Middle frontal gyrus (tissue), 1 donor: ENCODE measurements around the gene RNH1.

Experiments used
- DNase-seq: peaks from one replicate; pipeline ENCODE4 v3.0.0-alpha.2; 2015; ENCODE audit warnings: low spot score; ENCODE audit errors: extremely low spot score

The RNH1 gene

GRCh38 chr11:459511-460220 is 47.4 kb downstream of the RNH1 start:
- DNase-seq = no peak

GRCh38 chr11:457111-457760 is 49.8 kb downstream of the RNH1 start:
- DNase-seq = no peak

DNA sequence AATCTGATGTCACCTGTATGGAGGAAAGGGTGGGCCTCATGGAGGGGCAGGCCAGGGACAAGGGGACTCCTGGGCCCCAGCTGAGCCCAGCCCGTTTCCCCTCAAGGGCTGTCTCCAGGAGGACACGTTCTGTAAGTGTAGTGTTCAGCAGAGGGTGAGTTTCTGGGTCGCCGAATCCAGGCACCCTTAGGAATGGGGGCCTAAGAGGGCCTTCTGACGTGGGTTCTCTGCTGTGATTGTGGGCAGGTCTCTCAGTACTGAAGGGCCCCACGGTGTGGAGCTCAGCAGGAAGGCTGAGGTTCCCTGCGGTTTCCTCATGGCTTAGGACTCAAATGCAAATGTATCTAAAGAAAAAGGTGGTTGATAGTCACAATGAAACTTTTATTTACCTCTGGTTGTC is 50.5 kb downstream of the RNH1 start:
- no peak for DNase-seq

DNA sequence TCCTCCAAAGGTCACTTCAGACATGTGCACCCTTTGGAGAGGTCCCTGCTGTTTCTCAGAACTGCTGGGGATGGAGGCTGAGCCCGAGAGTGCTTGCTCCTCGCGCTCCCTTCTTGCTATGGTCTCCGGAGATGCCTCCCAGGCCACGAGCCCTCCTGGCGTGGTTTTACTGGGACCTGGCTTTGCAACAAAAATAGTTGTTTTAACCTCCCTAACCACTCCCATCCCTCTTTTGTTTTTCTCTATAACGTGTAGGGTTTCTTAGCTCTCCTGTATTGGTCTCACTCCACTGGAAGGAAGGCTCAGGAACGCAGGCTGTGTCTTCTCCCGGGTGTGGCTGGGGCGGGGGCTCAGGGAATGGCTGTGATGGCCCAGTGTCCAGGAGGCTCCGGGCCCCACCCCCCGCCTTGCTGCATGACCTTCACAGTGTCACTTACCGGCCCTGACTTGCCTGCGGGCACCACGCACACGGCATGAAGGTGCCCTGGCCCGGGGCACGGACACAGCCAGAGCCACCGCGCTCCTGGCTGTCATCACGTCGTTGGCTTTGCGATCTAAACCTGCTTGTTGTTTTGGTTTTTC is 51.4 kb downstream of the RNH1 start:
- no peak for DNase-seq

DNA sequence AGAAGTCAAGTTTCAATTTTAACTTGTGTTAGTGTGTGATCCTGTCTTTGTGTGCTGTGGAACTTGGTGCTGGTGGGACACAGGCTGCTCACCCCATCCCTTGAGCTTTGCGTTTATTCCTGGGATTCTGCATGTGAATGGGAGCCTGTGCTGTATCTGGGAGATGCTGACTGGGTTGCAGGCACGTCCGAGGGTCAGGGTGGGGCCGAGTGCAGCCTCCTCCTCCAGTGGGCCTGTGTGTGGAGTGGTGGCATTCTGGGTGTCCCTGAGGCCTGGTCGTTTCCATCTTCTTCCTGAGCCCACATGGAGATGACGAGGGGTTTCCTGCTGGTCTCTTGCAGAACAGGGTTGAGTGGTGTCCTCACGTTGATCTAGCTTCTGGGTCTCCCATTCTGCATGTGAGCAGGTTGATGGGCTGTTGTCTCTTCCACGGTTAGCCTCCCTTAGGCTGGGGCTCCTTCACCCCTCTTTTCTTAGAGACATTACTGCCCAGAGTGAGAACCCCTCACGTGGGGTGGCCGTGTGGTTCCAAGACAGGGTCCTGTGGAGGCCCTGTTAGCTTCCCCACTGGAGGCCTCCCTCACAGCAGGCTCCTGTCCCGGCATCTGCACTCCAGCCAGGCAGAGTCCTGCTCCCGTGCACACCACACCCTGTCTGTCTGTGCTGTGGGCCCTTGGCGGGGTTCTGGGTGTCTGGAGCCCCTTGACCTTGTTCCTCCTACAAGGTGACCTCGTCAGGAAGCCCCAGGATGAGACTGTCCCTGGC is 52.1 kb downstream of the RNH1 start:
- no peak for DNase-seq

- no peak for DNase-seq
These were observed 53.0 kb downstream of the RNH1 start for GRCh38 chr11:454043-454442.

DNA sequence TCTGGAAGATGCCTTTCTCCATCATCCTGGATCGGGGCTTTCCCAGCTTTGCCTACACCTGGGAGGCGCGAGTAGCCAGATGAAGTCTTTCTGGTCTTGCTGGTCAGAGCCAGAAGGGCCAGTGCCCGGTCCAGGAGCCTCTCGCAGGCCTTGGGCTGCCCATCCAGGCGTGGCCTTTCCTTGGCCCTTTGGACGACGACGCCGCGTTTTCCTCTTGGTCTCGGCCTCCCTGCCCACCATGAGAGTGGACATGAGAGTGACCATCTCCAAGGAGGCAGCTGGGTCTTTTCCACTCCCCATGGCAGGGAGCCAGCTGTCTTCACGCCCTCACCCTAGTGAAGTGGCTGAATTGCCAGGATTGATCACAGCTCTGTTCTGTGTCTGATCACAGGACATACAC is 53.5 kb downstream of the RNH1 start:
- no peak for DNase-seq

GRCh38 chr11:452916-453527 is 54.0 kb downstream of the RNH1 start:
- no peak for DNase-seq

GRCh38 chr11:452203-452744 is 54.8 kb downstream of the RNH1 start:
- no peak for DNase-seq

DNA sequence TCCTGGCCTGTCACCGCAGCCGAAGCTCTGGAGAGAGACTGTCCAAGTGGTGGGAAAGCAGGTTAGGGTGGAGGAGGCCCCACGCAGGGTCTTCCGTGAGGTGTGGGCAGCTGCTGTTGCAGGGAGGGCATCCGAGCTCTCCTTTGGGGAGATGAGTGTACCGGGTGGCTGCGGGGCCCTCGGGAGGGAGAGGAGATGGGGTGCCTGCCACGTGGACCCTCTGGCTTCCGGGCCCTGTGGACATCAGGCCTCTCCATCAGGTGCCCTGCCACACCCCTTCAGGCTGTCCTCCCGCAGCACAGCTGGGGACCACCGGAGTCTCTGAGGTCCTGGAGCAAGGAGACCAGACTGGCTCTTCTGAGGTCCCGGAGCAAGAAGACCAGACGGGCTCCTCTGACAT is 55.3 kb downstream of the RNH1 start:
- DNase-seq = no peak

GRCh38 chr11:450809-451451 is 56.1 kb downstream of the RNH1 start:
- DNase-seq = no peak

DNA sequence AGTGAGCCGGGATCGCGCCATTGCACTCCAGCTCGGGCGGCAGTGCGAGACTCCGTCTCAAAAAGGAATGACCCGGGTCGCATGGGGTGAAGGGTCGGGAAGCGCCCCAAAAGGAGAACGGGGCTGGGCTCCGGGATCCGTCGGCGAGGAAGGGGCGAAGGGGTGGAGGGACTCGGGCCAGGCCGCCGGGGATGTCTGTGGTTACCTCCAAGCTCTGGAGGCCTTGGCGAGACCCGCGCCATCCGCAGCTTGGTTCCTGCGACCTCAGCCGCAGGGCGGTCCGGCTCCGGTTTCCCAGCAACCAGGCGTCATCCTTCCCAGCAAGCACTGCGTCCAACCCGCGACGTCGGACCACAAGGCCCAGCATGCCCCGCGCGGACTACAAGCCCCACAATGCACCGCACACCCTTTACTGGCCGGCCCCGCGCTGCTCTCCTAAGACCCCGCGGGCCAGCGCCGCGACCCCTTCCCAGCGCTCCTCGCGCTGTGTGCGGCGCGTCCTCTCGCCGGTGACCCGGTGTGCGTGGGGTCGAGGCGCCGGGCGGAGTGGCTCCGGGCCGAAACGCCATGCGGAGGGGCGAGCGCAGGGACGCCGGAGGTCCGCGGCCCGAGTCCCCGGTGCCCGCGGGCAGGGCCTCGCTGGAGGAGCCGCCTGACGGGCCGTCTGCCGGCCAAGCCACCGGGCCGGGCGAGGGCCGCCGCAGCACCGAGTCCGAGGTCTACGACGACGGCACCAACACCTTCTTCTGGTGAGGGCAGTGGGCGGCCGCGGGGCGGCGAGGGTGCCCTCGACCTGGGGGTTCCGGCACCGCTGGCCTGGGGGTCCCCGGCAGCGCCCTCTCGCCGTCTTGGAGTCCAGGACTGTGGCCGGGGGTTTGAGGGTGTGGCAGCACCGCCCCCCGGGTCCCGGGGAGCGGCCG is 56.9 kb downstream of the RNH1 start, which contains the start of gene PTDSS2:
PTDSS2 (plus strand) TSS at position 391 of the 920 bp plus-strand sequence; CDS start at position 568, 177 bp downstream.
- DNase-seq = peak; percentile 91

GRCh38 chr11:447923-448731 is 58.9 kb downstream of the RNH1 start:
- peak; percentile 75 for DNase-seq

DNA sequence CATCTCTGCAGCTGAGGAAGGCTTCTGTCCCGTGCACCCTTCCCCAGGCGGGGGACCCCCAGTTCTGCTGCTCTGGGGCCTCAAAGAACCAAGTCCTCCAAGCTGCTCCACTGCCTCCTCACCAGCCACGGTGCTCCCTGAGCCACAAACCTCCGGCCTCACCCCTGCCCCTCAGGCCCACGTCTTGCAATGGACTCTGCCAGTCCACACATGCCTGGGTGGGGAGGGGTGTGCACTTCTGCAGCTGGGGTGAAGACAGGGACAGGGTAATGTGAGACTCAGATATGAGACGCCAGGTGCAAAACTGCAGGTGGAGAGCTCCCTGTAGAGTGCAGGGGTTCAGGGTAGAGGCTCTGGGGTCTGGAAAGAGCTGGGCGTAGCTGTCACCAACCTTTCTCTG is 60.2 kb downstream of the RNH1 start:
- DNase-seq = no peak

DNA sequence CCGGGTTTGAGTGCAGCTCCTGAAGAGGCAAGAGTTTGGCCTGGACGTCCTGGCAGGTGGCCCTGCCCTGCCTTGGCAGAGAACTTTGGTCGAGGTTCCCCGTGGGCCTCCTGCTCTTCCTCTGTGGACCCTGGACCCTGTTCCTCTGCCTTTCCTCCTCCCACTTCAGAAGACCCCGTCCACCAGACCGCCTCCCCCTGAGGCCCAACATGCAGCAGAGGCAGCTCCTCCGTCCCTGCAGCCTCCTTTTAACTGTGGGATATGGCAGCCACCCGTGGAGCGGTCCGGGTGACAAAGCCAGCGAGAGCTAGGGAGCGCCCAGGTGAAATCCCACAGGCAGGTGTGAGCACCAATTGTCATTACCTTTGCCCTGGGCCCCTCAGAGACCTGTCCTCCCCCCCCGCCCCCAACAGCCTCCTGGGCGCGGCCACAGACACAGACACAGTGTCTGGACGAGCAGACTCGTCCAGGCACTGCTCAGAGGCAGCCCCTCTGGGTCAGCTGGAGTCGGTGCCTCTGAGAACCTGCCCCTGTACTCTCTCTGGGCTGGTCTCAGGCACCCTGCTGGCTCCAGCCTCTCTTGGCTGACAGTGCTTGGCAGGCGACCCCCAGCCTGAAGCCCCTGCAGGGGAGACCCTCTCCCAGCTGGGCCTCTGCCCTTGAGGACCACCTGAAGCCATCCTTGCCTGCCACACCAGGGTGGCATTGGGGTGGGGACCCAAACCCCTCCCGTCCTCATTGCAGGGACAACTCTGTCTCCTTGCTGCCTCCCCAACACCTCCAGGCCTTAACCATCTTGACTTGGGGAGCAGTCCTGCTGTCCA is 61.1 kb downstream of the RNH1 start:
- no peak for DNase-seq
